K562 (cell line): ENCODE data around the gene GIT2. TPM values are rescaled to one million over a fixed set of nuclear protein-coding genes. Genes with fewer than 3 reads are reported as not detected.

Source experiments
- ARID1B ChIP-seq: fragments of 450-650 bp; IDR thresholded peaks from 2 replicates; pipeline ENCODE4 v1.6.1; 2016; ENCODE audit warnings: antibody characterized with exemption, mild to moderate bottlenecking, inconsistent platforms
- CEBPG ChIP-seq, 3 experiments: fragments of 200-800 bp in 1 of 3; sonication (Bioruptor generic) in 1 of 3; sonication (generic) in 1 of 3; formaldehyde crosslinking in 1 of 3; IDR thresholded peaks in 2 of 3; conservative IDR thresholded peaks in 1 of 3; 2 replicates each; pipeline versions ENCODE4 v1.6.1 to v1.8.0; 2016 to 2022; ENCODE audit warnings: missing compliant biosample characterization in 2 of 3, missing genetic modification characterization in 2 of 3, mild to moderate bottlenecking in 1 of 3, missing genetic modification reagents in 1 of 3
- CREM ChIP-seq: IDR thresholded peaks from 2 replicates; pipeline ENCODE4 v1.6.1; 2014; ENCODE audit warnings: antibody characterized with exemption, low read depth
- FUS ChIP-seq: fragments of 200-400 bp; formaldehyde crosslinking; optimal IDR thresholded peaks from 2 replicates; pipeline ENCODE3; 2017; ENCODE audit warnings: low read depth, low read length
- MCM7 ChIP-seq, 2 experiments: fragments of 450-650 bp; IDR thresholded peaks; 2 replicates each; pipeline ENCODE4 v1.6.1; 2016 to 2018
- PHF20 ChIP-seq: fragments of 450-650 bp; IDR thresholded peaks from 2 replicates; pipeline ENCODE4 v1.6.1; 2018; ENCODE audit not compliant: partially characterized antibody
- ZFX ChIP-seq: sonication (generic); formaldehyde crosslinking; IDR thresholded peaks from 2 replicates; pipeline ENCODE4 v1.8.0; 2022; ENCODE audit warnings: mild to moderate bottlenecking, missing genetic modification reagents, moderate library complexity
- polyA plus RNA-seq, 8 experiments: library from polyadenylated mRNA; depleted of rRNA in 4 of 8; stranded (reverse) in 5 of 8; unstranded in 3 of 8; fragments of >200 nt; fragmentation: Nextera tagmentation in 2 of 8; fragmentation: Illumina TruSeq in 1 of 8; extraction: Ambion mirVana in 2 of 8; extraction: Trizol in 1 of 8; gene quantifications; 2 replicates each; pipeline versions ENCODE4 v1.2.1 to v1.2.3, GENCODE V29; 2011 to 2014; ENCODE audit warnings: inconsistent platforms in 1 of 8, missing spikeins in 1 of 8
- total RNA-seq, 7 experiments: library from RNA; depleted of rRNA in 6 of 7; stranded (reverse); fragments of >200 nt in 6 of 7; fragmentation: Illumina TruSeq in 2 of 7; extraction: Trizol in 2 of 7; gene quantifications; 2 replicates each; pipeline versions ENCODE4 v1.2.1 to v1.2.3, GENCODE V29; 2011 to 2021; ENCODE audit warnings: low replicate concordance in 1 of 7
- TF ChIP-seq, protein P1 (sequence below): fragments of 250-450 bp; sonication (Bioruptor Pico); IDR thresholded peaks from 2 replicates; pipeline ENCODE4 v1.4.0; 2020; ENCODE audit warnings: mild to moderate bottlenecking
- TF ChIP-seq, protein P2 (sequence below), 3 experiments: IDR thresholded peaks in 2 of 3; conservative IDR thresholded peaks in 1 of 3; 2 replicates each; pipeline ENCODE4 v1.5.1; 2011 to 2012; ENCODE audit warnings: low read length in 3 of 3, mild to moderate bottlenecking in 3 of 3, control low read depth in 2 of 3, improper control_type of control experiment in 1 of 3, inconsistent platforms in 1 of 3, low read depth in 1 of 3, mixed read lengths in 1 of 3, moderate library complexity in 1 of 3; ENCODE audit not compliant: insufficient read depth in 2 of 3
- TF ChIP-seq, protein P3 (sequence below): fragments of 450-650 bp; formaldehyde crosslinking; IDR thresholded peaks from 2 replicates; pipeline ENCODE4 v1.4.0; 2020; ENCODE audit warnings: mild to moderate bottlenecking, mixed read lengths
- TF ChIP-seq, protein P4 (sequence below), 3 experiments: fragments of 200-800 bp in 1 of 3; fragments of 250-450 bp in 1 of 3; fragments of 450-650 bp in 1 of 3; sonication (Bioruptor Pico) in 1 of 3; sonication (Bioruptor generic) in 1 of 3; formaldehyde crosslinking in 1 of 3; IDR thresholded peaks; 2 replicates each; pipeline versions ENCODE4 v1.6.1 to v1.8.0; 2016 to 2022; ENCODE audit warnings: mild to moderate bottlenecking in 2 of 3, missing genetic modification characterization in 2 of 3, missing compliant biosample characterization in 1 of 3, moderate library complexity in 1 of 3
- TF ChIP-seq, protein P5 (sequence below), 2 experiments: fragments of 450-650 bp; conservative IDR thresholded peaks; 2 replicates each; pipeline ENCODE4 v1.6.1; 2017; ENCODE audit warnings: mild to moderate bottlenecking in 2 of 2, moderate library complexity in 2 of 2

GIT2 gene
- total and polyA plus RNA-seq, 9 of the 15 experiments (the other 6 are each of a cell fraction or from before 2014, with no cell fraction given): 4.0 to 30.4 (median 23.5) TPM

DNA sequence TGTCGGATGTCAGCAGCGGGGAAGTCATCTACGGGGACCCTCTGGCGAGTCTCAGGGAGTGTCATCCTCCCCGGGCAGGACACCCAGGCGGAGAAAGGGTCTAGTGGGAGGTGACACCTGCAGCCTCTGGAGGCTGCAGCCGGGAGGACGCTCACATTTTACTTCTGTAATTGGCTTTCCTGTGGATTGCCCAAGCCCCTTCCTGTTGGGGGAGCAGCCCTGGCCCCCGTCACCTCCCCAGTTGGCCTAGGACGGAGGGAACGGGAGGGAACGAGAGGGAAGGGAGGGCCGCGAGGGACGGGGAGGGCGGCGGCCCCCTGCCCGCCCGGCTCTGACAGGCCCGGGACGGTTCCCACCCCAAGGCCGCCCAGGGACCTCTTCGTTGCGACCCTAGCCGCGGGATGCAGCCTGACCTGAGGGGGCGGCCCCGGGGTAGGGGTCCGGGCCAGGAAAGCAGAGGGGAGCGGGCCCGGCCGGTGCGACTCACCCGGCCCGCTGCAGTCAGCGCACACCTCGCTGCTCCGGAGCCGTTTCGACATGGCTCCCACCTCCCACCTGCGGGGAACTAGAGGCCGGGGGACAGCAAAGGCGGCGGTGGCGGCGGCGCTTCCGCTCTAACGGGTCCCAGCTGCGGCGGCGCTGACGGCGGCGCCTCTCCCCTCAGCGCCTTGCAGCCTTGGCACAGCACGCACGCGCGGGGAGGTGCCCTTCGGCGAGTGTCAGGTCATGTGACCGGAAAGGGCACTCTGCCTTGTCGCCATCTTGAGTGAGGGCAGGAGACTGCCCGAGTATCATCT lies at the start of gene GIT2 (continued):
- TF ChIP-seq FUS (peak; percentile 44), ARID1B (0 out of 2 replicates have a peak, but pooled peaks have one; percentile 7), MCM7 (IDR thresholded peaks at IDR 0.05) (no peak), CREM (peak; percentile 58), CEBPG (CRISPR knock-in tag; IDR thresholded peaks at IDR 0.05) (no peak), CEBPG (tag; conservative IDR thresholded peaks at IDR 0.05 in 1 of 2, IDR thresholded peaks at IDR 0.05 in 1 of 2) (0 out of 4 replicates have a peak, but pooled peaks of 1 of the 2 experiments have one; percentile 18), ZFX (CRISPR knock-in tag) (peak; percentile 89), PHF20 (peak; percentile 82)
- TF ChIP-seq, protein P1, sequence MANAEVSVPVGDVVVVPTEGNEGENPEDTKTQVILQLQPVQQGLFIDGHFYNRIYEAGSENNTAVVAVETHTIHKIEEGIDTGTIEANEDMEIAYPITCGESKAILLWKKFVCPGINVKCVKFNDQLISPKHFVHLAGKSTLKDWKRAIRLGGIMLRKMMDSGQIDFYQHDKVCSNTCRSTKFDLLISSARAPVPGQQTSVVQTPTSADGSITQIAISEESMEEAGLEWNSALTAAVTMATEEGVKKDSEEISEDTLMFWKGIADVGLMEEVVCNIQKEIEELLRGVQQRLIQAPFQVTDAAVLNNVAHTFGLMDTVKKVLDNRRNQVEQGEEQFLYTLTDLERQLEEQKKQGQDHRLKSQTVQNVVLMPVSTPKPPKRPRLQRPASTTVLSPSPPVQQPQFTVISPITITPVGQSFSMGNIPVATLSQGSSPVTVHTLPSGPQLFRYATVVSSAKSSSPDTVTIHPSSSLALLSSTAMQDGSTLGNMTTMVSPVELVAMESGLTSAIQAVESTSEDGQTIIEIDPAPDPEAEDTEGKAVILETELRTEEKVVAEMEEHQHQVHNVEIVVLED: peak; percentile 56
- TF ChIP-seq, protein P2, sequence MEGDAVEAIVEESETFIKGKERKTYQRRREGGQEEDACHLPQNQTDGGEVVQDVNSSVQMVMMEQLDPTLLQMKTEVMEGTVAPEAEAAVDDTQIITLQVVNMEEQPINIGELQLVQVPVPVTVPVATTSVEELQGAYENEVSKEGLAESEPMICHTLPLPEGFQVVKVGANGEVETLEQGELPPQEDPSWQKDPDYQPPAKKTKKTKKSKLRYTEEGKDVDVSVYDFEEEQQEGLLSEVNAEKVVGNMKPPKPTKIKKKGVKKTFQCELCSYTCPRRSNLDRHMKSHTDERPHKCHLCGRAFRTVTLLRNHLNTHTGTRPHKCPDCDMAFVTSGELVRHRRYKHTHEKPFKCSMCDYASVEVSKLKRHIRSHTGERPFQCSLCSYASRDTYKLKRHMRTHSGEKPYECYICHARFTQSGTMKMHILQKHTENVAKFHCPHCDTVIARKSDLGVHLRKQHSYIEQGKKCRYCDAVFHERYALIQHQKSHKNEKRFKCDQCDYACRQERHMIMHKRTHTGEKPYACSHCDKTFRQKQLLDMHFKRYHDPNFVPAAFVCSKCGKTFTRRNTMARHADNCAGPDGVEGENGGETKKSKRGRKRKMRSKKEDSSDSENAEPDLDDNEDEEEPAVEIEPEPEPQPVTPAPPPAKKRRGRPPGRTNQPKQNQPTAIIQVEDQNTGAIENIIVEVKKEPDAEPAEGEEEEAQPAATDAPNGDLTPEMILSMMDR (IDR thresholded peaks at IDR 0.05 in 2 of 3, conservative IDR thresholded peaks at IDR 0.05 in 1 of 3; ENCODE audit: insufficient read depth in 2 of 3, low read depth in 1 of 3, low read length in 3 of 3): no peak
- TF ChIP-seq, protein P3, sequence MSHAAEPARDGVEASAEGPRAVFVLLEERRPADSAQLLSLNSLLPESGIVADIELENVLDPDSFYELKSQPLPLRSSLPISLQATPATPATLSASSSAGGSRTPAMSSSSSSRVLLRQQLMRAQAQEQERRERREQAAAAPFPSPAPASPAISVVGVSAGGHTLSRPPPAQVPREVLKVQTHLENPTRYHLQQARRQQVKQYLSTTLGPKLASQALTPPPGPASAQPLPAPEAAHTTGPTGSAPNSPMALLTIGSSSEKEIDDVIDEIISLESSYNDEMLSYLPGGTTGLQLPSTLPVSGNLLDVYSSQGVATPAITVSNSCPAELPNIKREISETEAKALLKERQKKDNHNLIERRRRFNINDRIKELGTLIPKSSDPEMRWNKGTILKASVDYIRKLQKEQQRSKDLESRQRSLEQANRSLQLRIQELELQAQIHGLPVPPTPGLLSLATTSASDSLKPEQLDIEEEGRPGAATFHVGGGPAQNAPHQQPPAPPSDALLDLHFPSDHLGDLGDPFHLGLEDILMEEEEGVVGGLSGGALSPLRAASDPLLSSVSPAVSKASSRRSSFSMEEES (CRISPR knock-in tag): peak; percentile 99
- TF ChIP-seq, protein P4, sequence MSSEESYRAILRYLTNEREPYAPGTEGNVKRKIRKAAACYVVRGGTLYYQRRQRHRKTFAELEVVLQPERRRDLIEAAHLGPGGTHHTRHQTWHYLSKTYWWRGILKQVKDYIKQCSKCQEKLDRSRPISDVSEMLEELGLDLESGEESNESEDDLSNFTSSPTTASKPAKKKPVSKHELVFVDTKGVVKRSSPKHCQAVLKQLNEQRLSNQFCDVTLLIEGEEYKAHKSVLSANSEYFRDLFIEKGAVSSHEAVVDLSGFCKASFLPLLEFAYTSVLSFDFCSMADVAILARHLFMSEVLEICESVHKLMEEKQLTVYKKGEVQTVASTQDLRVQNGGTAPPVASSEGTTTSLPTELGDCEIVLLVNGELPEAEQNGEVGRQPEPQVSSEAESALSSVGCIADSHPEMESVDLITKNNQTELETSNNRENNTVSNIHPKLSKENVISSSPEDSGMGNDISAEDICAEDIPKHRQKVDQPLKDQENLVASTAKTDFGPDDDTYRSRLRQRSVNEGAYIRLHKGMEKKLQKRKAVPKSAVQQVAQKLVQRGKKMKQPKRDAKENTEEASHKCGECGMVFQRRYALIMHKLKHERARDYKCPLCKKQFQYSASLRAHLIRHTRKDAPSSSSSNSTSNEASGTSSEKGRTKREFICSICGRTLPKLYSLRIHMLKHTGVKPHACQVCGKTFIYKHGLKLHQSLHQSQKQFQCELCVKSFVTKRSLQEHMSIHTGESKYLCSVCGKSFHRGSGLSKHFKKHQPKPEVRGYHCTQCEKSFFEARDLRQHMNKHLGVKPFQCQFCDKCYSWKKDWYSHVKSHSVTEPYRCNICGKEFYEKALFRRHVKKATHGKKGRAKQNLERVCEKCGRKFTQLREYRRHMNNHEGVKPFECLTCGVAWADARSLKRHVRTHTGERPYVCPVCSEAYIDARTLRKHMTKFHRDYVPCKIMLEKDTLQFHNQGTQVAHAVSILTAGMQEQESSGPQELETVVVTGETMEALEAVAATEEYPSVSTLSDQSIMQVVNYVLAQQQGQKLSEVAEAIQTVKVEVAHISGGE (CRISPR knock-in tag; IDR thresholded peaks at IDR 0.05): peak in 2 of 3 experiments; percentile 81 to 91; a peak in 5 of 6 replicates
- TF ChIP-seq, protein P5, sequence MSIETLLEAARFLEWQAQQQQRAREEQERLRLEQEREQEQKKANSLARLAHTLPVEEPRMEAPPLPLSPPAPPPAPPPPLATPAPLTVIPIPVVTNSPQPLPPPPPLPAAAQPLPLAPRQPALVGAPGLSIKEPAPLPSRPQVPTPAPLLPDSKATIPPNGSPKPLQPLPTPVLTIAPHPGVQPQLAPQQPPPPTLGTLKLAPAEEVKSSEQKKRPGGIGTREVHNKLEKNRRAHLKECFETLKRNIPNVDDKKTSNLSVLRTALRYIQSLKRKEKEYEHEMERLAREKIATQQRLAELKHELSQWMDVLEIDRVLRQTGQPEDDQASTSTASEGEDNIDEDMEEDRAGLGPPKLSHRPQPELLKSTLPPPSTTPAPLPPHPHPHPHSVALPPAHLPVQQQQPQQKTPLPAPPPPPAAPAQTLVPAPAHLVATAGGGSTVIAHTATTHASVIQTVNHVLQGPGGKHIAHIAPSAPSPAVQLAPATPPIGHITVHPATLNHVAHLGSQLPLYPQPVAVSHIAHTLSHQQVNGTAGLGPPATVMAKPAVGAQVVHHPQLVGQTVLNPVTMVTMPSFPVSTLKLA (conservative IDR thresholded peaks at IDR 0.05): peak; percentile 48 to 72; a peak in 3 of 4 replicates
